DMS153 treated with DMSO at 0.1 percent for 48 hours (cell line): ENCODE data around the gene ST8SIA1.
"Not testable (repeated sequence)": the region's sequence is repeated elsewhere in the genome, so short reads cannot be mapped to it uniquely, and the experiment has no call there.

Experiments used
- DNase-seq: peaks from one replicate; lab custom pipeline; 2025; ENCODE audit not compliant: unreplicated experiment; lab: John Stamatoyannopoulos, UW

ST8SIA1 gene

GRCh38 chr12:22334410-22335100, at the start of gene ST8SIA1:
Gene ST8SIA1, minus strand, starts transcription at chr12:22334707. Its CDS starts 475 bp downstream, at chr12:22334232.
- no peak for DNase-seq

- DNase-seq = no peak
Measured at GRCh38 chr12:22380031-22380430, 45.5 kb upstream of the ST8SIA1 start.

GRCh38 chr12:22377731-22378496, 43.4 kb upstream of the ST8SIA1 start:
- DNase-seq = no peak

- DNase-seq = not testable (repeated sequence)
Measured at GRCh38 chr12:22376596-22377150, 42.2 kb upstream of the ST8SIA1 start.

- DNase-seq = no peak
Measured at GRCh38 chr12:22374508-22374907, 40.0 kb upstream of the ST8SIA1 start.

GRCh38 chr12:22372277-22372837, 37.9 kb upstream of the ST8SIA1 start:
- DNase-seq = no peak

GRCh38 chr12:22366181-22366580, 31.7 kb upstream of the ST8SIA1 start:
- DNase-seq = no peak

GRCh38 chr12:22361785-22362184, 27.3 kb upstream of the ST8SIA1 start:
- DNase-seq = no peak

GRCh38 chr12:22360774-22361173, 26.3 kb upstream of the ST8SIA1 start:
- DNase-seq = no peak

GRCh38 chr12:22357531-22357930, 23.0 kb upstream of the ST8SIA1 start:
- DNase-seq = no peak

GRCh38 chr12:22356231-22356630, 21.7 kb upstream of the ST8SIA1 start:
- DNase-seq = no peak

- no peak for DNase-seq
Measured at GRCh38 chr12:22355011-22355580, 20.6 kb upstream of the ST8SIA1 start.

GRCh38 chr12:22353615-22354325, 19.3 kb upstream of the ST8SIA1 start:
- DNase-seq = no peak

- no peak for DNase-seq
Measured at GRCh38 chr12:22350886-22351285, 16.4 kb upstream of the ST8SIA1 start.

GRCh38 chr12:22348208-22348607, 13.7 kb upstream of the ST8SIA1 start:
- DNase-seq = no peak

GRCh38 chr12:22340143-22340542, 5.6 kb upstream of the ST8SIA1 start:
- no peak for DNase-seq

GRCh38 chr12:22339691-22340090, 5.2 kb upstream of the ST8SIA1 start:
- DNase-seq = no peak

- no peak for DNase-seq
Measured at GRCh38 chr12:22335794-22336166, 1.3 kb upstream of the ST8SIA1 start.

GRCh38 chr12:22333713-22334409, 646 bp downstream of the ST8SIA1 start:
- DNase-seq = no peak

- no peak for DNase-seq
Measured at GRCh38 chr12:22333186-22333712, 1.3 kb downstream of the ST8SIA1 start.
